CD4-positive, alpha-beta T cell treated with Interleukin-12 subunit alpha and Interleukin-12 subunit beta, for 1 hour (primary cell): ENCODE measurements around the gene BCL7A.
"Not testable (repeated sequence)": the region's sequence is repeated elsewhere in the genome, so short reads cannot be mapped to it uniquely, and the experiment has no call there.

ENCODE experiments used
- DNase-seq: peaks from one replicate; pipeline ENCODE4 v3.0.0-alpha.2; 2020

The BCL7A gene

DNA sequence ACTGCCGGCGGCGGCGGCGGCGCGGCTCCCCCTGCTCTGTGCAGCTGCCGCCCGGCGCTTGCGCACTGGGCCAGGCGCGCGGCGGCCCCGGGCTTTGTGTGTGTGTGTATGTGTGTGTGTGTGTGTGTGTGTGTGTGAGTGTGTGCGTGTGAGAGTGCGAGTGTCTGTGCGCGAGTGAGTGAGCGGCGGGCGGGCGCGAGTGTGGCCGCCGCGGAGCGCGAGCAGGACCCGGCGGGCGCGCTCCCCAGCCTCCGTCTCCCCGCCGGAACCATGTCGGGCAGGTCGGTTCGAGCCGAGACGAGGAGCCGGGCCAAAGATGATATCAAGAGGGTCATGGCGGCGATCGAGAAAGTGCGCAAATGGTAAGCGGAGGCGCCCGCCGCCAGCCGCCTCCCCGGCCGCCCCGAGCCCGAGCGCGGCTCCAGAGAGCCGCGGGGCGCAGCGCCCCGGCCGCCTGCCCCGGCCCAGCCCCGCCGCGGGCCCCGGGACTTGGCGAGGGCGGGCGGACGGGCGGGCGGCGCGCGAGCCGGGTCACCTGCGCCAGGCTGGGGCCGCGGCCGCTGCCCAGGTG lies at the start of gene BCL7A:
TSS of gene BCL7A (plus strand) at position 63 of the 571 bp plus-strand sequence. CDS start at position 271, 208 bp downstream.
- peak; percentile 68 for DNase-seq

DNA sequence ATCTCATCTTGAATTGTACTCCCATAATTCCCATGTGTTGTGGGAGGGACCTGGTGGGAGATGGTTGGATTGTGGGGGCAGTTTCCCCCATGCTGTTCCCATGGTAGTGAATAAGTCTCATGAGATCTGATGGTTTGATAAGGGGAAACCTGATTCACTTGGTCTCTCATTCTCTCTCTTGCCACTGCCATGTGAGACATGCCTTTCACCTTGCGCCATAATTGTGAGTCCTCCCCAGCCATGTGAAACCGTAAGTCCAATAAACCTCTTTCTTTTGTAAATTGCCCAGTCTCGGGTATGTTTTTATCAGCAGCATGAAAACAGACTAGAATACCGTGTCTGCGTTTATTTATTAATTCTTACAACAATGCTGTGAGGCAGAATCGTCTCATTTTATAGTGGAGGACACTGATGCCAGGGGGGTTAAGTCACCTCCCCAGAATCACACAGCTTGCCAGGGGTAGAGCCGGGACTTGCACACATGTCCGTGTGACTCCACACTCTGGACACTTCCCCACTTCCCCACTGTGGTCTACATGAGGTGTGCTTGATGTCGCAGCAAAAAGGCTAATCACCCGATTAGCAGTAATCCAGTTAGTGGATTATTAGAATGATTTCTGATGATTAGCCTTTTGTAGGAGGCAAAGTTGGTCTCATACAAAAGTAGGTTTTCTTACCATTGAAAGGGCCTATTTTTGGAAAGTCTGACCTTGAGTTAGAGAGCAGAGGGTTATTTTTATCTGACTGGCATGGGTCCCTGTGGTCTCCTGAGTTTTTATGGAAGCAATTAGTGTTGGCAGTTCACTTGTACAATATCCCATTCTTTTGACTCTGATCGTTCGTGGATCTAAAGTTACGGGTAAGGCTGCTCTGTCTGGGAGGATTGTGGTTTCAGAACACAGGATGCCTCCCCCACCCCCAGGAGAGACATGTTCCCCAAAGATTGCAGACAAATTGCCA lies 47.4 kb upstream of the BCL7A start:
- DNase-seq, result no peak

DNA sequence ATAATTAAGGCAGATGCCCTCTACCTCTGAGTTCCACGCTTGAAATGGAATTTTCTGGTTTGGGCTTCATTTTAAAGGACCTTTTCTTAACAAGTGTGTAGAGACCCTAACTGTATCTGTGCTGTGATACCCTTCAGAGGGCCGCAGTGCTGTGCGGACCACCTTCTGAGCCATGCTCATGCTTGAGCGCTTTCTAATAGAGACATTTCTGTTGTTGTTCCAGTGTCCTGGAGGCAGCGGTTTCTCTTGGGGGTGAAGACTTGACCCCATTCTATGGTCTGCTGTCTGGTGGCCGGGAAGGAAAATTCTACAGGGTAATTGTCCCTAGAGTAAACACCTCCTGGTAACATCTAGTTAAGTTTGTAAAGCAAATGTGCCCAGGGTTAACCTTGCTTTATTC lies 46.7 kb upstream of the BCL7A start:
- DNase-seq, result no peak

DNA sequence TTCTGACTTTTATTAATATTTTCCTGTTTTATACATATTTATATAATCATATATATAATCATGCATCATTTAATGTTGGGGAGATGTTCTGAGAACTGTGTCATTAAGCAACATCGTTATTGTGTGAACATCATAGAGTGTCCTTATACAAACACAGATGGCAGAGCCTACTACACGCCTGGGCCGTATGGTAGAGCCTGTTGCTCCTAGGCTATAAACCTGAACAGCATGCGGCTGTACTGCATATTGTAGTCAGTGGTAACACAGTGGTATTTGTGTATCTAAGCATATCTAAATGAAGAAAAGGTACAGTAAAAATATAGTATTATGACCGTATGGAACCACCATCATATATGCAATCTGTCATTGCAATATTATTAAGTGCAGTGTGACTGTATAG lies 44.7 kb upstream of the BCL7A start:
- no peak for DNase-seq

DNA sequence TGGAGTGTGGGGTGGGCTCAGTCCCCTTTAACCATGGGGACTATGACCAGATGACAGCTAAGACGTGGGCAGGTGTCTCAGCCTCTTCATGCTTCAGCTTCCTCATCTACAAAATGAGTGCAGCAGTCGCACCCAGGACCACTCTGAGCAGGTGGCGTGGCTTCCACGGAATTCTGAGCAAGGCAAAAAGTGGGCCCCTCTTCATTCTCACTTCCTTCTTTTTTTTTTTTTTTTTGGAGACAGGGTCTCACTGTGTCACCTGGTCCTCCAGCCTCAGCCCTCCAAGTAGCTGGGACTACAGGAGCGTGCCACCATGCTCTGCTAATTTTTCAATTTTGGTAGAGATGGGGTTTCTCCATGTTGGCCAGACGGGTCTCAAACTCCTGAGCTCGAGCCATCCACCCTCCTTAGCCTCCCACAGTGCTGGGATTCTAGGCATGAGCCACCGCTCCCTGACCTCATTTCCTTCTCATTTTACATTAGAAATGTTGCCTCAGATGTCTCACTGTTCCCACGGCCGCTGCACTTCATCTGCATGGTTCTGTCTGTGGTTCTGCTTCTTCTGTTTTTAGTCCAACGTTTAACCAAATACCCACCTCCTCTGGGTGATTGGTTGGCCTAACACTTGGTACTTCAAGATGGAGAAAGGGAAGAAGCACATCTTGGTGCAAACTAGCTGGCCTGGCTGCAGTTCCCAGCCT lies 41.3 kb upstream of the BCL7A start:
- peak; percentile 18 for DNase-seq

DNA sequence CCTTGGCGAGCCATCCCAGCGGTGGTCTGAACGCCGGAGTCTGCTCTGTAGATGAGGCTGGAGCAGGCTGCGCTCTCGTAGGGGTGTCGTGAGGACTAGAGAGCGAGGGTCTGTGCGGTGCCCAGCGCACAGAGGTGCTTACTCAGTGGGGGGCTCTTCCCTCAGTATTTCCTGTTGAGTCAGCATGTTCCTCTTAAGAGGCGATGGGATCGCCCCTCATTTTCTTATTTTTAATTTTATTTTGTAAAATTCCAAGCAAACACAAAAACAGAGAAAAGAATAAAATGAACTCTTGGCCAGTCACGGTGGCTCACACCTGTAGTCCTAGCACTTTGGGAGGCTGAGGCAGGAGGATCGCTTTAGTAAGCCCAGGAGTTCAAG lies 40.8 kb upstream of the BCL7A start:
- DNase-seq, result no peak

DNA sequence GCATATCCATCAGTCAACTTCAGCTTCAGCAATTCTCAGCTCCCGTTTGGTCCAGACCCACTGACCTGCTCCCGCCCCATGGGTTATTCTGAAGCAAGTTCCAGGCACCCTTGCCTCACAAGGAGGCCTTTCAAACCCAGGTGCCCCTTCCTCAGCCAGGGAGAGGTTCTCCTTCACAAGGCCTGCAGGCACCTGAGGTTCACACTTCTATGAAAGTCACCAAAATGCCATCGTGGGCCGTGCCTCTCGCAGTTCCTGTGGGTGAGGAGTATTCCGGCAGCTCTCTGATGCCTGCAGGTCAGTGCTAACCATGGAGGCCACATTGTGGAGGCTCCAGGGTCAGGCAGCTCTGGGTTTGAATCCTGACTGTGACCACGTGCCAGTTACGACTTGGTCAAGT lies 40.2 kb upstream of the BCL7A start:
- DNase-seq, result no peak

DNA sequence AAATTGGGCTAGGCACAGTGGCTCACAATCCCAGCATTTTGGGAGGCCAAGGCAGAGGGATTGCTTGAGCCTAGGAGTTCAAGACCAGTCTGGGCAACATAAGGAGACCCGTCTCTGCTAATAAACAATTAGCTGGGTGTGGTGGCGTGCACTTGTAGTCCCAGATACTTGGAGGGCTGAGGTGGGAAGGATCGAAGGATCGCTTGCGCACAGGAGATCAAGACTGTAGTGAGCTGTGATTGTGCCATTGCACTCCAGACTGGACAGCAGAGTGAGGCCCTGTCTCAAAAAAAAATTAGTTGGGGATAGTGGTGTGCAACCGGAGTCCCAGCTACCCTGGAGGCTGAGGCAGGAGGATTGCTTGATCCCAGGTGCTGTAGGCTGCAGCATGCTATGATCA lies 38.7 kb upstream of the BCL7A start:
- DNase-seq, result no peak

DNA sequence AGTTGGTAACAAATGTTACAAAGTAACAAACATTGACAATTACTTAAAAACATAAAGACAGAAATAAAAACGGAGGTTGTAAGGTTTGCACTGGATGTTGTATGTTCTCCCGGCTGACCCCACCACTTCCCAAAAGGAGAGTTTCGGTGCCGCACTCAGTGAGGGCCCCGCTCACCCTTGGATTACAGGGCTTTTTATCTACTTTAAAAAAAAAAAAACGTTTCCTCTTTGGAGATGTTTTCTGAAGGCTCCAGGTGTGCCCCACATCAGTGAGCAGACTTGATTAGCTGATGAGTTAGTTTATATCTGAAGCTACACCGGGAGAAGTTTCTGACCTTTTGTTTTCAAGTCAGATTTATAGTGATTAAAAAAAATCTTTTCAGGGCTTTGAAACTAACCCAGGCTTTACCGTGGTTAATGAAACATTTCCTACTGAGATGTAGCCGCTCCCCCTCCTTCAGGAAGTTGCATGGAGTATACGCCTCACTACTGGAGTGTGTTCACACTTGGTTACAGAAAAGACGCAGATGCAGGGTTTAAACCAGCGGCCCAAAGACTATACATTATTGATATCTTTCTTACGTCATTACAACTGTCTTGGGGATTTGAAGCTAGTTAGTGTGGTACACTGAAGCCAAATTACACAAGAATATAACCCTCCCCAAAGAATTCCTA lies 38.0 kb upstream of the BCL7A start:
- DNase-seq, result no peak

DNA sequence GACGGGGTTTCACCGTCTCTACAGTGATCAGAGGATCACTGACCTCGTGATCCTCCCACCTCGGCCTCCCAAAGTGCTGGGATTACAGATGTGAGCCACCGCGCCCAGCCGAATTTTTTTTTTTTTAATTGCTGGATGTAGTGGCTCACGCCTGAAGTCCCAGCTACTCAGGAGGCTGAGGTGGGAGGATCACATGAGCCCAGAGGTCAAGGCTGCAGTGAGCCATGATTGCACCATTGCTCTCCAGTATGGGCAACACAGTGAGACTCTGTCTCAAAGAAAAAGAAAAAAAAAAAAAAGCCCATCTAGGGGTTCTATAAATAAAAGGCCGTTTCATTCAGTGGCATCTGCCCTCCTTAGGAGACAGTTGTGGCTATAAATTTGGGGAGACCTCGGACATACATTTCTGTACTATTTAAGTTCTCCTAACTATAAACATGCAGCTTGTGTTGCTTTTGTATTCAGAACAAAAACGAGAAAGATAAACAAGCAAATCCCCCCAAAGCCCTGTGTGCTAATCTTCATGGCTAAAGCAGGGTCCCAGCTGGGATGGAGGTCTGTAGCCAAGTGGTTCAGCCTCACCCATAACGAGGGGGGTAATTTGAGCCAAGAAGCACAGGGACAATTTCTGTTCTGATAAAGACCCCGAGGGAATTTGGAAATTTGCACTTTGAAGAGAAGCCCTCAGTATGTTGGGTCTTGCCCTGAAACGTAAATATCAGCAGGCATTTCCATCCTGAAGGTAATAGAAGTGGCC lies 35.0 kb upstream of the BCL7A start:
- DNase-seq, result no peak

DNA sequence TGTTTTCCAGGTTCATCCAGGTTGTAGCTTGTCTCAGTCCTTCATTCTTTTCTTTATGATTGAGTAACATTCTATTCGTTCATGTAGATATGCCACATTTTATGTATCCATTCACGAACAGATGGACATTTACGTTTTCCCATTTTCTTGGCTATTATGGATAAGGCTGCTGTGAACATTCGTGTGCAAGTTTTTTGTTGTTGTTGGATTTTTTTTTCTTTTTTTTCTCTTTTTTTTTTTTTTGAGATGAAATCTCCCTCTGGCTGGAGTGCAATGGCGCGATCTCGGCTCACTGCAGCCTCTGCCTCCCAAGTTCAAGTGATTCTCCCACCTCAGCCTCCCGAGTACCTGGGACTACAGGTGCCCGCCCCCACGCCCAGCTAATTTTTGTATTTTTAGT lies 33.2 kb upstream of the BCL7A start:
- DNase-seq, result not testable (repeated sequence)

DNA sequence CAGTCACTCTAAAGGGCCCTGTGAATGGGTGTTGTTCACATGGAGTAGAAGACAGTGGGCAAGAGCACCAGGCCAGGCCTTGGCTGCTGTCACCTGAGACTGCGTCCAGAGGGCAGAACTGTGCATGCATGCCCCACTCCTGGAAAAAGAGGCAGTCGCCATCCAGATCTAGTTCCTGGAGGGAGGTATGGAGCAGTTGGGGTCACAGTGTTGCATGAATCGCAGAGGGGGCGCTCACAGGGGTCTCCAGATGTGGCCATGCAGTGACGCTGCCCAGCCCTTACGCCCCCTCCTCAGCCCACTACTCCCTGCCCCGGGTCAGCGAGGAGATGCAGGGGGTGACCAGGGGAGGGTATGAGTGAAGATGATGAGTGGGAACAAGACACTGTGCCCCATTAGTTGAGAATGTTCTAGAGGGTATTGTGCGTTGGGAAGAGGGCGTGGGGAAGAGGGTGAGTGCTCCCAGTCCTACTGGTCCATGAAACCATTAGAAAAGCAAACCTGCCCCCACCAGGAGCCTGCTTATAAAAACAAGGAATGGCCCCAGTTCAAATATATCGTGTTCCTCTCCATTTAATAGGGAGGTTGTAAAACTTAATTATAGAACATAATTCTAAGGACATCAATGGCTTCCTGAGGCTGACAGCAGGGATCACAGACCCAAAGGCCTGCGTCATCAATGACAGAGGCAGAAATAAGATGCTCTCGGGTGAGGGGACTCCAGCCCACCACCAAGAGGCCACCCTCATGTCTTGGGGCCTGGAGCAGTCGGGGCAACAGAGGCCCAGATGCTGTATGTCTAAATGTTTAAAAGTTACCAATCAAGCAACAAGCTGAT lies 32.2 kb upstream of the BCL7A start:
- no peak for DNase-seq

DNA sequence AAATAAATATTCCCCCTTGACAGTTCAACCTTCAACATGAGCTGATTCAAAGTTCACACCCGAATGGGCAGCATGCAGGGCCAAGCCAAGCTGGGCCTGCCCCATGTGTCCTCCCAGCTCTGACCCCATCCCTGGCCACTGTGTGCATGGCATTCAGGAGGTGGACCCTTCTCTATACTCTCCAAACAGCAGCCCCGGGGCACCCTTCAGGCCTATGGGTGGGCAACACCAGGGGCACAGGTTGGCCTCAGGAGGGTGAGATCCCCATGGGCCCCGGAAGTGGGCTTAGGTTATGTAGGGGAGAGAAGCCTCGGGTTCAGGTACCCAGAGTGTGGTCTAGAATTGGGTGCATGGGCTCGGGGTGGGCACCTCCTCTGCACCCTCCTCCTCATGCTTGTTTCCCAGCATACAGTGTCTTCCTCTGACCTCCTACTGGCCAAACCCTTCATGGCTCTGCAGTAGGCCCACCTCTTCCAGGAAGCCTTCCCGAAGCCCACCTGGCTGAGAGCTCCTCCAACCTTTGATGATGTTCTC lies 31.5 kb upstream of the BCL7A start:
- no peak for DNase-seq

DNA sequence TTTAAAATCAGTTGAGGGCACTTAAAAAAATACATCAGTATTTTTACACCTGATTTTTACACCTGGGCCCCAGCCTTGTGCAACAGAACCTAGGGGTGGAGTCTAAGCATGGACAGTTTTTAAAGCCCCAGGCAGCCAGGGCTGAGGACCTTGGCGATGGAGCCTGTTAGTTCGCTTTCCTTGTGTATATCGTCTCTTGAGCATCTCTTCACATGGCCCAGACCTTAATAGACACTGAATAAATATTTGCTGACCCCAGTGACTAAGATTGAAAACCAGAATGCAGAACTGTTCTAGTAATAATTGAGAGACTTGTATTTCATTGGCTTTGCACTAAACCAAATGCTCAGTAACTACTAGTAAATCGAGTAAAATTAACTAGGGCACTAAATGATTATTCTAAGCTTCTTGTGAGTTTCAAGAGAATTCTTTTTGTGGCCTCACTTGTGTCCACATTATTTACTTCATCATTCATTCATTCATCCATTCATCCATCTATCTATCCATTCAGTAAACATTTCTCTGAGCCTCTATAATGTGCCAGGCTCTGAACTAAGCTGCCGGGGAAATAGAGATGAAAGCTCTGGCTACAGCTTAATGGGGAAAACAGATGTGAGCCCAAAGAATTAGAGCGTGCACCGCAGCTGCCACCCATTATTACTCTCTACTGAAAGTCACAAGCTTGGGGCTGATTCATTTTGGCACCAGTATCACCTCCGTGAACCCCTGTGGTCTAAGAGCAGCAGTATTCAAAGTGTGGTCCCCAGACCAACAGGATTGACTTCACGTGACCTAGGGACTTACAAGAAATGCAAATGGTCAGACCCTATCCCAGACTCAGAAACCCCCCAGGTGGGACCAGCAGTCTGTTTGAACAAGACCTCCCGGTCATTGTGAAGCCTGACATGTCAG lies 30.7 kb upstream of the BCL7A start:
- no peak for DNase-seq

DNA sequence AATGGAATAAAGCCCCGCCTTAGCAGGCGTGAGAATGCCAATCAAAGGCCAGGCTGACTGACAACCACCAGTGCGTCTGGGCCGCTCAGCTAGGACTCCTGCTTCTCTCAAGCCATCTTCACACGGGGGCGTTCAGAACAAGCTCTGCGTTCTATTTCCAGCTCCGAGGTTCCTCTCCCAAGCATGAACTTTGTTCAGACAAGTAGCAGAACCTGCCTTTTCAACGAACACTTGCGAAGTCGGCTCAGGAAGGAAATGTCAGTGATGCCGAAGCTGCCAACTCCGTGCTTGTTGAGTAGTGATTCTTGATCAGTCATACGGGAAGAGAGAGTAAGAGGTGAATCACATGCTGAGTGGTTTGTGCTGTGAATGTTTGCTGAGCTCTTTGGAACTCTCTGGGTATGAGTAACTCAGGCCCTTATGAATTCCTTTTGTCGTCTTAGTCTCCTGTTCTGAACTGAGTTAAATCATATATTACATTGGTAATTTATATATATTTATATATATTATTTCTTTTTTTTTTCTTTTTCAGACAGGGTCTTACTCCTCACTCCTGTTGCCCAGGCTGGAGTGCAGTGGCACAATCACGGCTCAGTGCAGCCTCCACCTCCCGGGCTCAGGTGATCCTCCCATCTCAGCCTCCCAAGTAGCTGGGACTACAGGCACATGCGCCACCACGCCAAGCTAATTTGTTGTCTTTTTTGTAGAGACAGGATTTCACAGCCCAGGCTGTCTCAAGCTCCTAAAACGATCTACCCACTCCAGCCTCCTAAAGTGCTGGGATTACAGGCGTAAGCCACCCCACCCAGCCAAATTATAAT lies 29.4 kb upstream of the BCL7A start:
- DNase-seq, result peak; percentile 22

DNA sequence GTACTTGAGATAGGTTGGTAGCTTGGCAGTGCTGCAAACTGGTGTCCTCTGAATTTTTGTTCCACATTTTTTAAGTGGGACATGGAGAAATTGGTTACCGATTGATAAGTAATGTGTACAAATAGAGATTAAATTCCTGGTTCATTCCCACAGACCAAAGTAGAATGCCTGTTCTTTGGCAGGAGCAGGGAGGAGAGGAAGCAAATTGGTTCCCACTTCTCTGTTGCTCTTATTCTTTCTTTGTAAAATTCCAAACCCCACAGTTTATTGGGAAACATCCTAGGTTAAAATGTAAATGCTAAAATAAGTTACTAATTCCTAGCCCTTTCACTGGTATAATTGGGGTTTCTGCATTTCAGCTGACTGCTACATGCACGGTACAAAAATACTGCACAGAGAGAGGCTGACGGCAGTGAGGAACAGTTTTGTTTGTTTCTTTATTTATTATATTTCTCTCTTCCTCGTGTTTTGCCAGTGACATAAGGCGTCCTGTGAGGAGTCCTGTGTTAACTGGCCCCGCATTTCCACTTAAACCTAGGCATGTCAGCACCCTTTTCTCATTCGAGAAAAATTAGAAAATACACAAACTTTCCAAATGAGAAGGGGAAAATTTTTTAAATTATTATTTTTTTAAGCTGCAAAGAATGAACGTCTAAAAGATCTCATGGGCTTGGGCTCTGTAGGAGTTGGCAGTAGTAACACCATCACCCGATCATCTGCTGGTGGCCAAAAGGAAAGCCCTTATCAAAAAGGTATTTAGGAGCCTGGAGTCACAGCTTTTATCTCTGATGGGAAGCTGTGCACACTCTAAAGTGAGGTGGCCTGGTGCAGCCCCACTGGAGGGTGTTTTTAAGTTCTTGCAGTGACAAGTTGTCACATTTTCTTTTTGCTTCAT lies 25.4 kb upstream of the BCL7A start:
- DNase-seq, result no peak

DNA sequence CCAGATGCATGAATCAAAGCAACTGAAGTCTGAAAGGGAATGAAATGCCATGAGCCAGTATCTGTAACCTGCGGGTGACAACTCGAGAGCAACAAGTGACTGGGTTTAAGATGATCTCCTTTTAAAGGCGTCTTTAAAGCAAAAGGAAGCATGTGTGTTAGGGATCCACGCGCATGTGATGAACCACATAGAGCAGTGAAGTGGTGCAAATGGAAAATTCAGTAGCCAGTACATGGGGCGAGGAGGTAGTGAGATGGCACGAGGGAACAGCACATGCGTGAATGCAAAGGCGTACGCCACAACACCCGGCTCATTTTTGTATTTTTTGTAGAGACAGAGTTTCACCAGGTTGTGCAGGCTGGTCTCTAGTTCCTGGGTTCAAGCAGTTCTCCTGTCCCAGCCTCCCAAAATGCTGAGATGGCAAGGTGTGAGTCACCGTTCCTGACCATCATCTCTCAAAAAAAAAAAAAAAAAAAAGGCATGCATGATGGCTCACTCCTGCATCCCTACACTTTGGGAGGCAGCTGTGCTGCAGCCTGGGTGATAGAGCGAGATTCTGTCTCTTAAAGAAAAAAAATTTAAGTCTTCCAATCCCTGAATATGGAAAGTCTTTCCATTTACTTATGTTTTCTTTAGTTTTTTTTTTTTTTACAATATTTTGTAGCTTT lies 24.6 kb upstream of the BCL7A start:
- DNase-seq, result no peak
